NT2/D1 (cell line): ENCODE measurements around the gene PPBP.

ENCODE experiments used
- DNase-seq: peaks from one replicate; pipeline ENCODE4 v3.0.0-alpha.2; 2011; ENCODE audit warnings: low read depth, low spot score
- H3K27me3 ChIP-seq: 2 replicates; pipeline ENCODE4 v1.6.0; 2011; ENCODE audit warnings: mild to moderate bottlenecking; ENCODE audit not compliant: insufficient read length, insufficient read depth
- H3K36me3 ChIP-seq: 2 replicates; pipeline ENCODE4 v1.6.1; 2011; ENCODE audit warnings: mild to moderate bottlenecking, low read length, mixed read lengths; ENCODE audit not compliant: insufficient read depth, insufficient read length
- H3K4me1 ChIP-seq: 2 replicates; pipeline ENCODE4 v1.5.1; 2011; ENCODE audit not compliant: insufficient read depth, insufficient read length
- H3K4me3 ChIP-seq: 2 replicates; pipeline ENCODE4 v1.5.1; 2011; ENCODE audit warnings: low read depth; ENCODE audit not compliant: insufficient read length
- H3K9ac ChIP-seq: 2 replicates; pipeline ENCODE4 v1.6.0; 2011; ENCODE audit warnings: low read depth; ENCODE audit not compliant: insufficient read length
- H3K9me3 ChIP-seq: 2 replicates; pipeline ENCODE4 v1.5.1; 2011; ENCODE audit warnings: mild to moderate bottlenecking, low read length; ENCODE audit not compliant: insufficient read depth
- SUZ12 ChIP-seq: IDR thresholded peaks from 2 replicates; pipeline ENCODE4 v1.6.1; 2011; ENCODE audit not compliant: insufficient read length, insufficient read depth; ENCODE audit errors: extremely low read depth
- YY1 ChIP-seq: IDR thresholded peaks from 2 replicates; pipeline ENCODE4 v1.6.1; 2011; ENCODE audit not compliant: insufficient read length, insufficient read depth
- ZNF274 ChIP-seq: IDR thresholded peaks from 2 replicates; pipeline ENCODE4 v1.6.1; 2011; ENCODE audit warnings: mild to moderate bottlenecking, low read depth, low read length

PPBP gene

DNA sequence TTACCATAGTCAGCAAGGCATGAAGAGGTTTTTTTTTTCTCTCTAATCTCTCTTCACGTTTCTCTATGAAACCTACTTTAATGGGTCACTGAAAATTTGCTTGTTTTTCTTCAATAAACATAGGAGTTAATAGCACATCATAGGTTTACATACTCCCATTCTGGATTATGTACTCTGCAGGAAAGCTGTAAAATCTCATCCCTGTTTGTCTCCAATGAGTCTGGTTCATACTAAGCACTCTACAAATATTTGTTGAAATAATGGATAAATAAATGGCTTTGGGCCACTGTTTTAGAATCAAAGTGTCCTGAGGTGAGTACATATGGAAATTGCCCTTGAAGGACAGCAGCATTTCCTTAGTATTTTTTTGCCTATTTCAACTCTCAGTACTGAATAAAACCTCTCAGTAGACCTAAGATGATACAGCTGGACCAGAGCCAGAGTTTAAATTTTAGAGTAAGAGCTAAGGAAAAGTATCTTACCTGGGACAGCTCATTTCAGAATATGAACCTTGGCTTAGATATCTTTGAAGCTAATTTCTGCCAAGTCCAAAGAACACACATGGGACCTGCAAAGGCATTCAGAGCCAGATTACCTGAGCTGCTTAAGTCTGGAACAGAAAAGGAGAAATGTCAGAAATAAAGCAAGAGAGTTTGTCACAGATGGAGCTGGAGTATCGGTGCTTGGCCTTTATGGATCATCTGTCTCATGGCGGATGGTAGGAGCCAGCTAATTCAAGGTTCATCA, 40.6 kb downstream of the PPBP start:
- Histone ChIP-seq H3K36me3 (no peaks in the 10 kb centered on the region), H3K4me3 (no peak overlapping the region), H3K4me1 (no peaks in the 10 kb centered on the region), H3K27me3 (peaks cover 49% of the 10 kb centered on the region), H3K9ac (no peak overlapping the region), H3K9me3 (no peaks in the 10 kb centered on the region; the same call in 1 of the 2 replicates)
- TF ChIP-seq ZNF274: no peak
- TF ChIP-seq SUZ12: no peak
- TF ChIP-seq YY1: no peak
- no peak for DNase-seq

DNA sequence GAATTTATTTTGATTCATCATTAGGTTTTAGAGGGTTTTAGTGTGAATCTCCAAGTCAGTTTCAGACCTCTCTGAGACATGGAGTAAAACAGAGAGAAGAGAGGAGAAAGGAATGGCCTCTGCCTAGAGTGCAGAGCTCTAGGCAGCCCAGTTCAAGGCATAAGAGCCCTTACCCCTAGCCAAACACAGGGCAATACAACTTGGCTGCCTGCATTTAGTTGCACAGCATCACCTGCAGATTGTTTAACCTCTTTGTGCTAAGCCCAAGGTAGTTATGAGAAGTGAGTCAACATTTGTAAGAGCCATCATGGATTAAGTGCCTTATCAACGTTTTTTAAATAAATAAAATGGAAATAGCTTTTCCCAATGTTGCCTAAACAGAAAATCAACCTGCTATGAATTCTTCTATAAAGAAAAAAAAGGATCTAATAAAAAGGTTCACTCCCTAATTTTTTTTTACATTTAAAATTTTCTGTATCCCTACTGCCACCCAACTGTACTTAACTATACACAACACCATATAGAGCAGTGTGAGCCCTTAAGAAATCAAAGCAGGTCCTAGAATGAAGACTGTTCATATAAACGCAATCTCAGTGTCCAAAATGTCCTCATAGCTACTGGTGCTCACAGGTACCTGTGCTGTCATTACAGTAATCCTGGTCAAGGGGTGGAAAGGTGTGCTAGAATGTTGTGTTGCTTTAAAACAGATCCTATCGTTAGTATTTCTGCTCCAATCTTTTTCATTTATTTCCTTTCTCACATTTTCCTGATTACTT, 42.1 kb downstream of the PPBP start:
- no peak for TF ChIP-seq YY1
- no peak for TF ChIP-seq ZNF274
- TF ChIP-seq SUZ12: no peak

DNA sequence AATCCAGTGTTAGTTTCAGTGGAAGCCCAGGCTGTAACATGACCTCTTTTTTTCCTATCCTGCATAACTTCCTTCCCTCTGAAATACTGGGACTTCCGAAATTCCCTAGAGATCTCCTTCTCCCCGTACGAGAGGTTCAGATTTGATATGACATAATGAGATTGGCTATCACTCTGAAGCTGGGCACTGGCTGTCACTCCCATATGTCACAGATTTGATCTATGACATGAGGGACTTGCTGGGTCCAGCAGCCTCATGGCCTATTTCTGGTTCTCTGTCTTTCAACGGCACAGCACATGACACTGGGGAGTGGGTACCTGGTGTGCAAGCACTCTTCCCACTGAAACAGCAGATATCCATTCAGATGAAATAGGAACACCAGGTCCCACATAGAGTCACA, 42.9 kb downstream of the PPBP start:
- Histone ChIP-seq H3K4me3 (no peak overlapping the region), H3K4me1 (no peaks in the 10 kb centered on the region), H3K27me3 (peaks cover 65% of the 10 kb centered on the region), H3K36me3 (no peaks in the 10 kb centered on the region), H3K9me3 (no peaks in the 10 kb centered on the region; the same call in 1 of the 2 replicates), H3K9ac (no peak overlapping the region)
- TF ChIP-seq YY1 (no peak), ZNF274 (no peak), SUZ12 (no peak)
- DNase-seq: no peak

More for the DNA sequence above, 42.1 kb downstream of the PPBP start:
- Histone ChIP-seq H3K27me3 (peaks cover 65% of the 10 kb centered on the region), H3K9ac (no peak overlapping the region), H3K9me3 (no peaks in the 10 kb centered on the region; the same call in 1 of the 2 replicates), H3K36me3 (no peaks in the 10 kb centered on the region), H3K4me3 (no peak overlapping the region), H3K4me1 (no peaks in the 10 kb centered on the region)
- no peak for DNase-seq

DNA sequence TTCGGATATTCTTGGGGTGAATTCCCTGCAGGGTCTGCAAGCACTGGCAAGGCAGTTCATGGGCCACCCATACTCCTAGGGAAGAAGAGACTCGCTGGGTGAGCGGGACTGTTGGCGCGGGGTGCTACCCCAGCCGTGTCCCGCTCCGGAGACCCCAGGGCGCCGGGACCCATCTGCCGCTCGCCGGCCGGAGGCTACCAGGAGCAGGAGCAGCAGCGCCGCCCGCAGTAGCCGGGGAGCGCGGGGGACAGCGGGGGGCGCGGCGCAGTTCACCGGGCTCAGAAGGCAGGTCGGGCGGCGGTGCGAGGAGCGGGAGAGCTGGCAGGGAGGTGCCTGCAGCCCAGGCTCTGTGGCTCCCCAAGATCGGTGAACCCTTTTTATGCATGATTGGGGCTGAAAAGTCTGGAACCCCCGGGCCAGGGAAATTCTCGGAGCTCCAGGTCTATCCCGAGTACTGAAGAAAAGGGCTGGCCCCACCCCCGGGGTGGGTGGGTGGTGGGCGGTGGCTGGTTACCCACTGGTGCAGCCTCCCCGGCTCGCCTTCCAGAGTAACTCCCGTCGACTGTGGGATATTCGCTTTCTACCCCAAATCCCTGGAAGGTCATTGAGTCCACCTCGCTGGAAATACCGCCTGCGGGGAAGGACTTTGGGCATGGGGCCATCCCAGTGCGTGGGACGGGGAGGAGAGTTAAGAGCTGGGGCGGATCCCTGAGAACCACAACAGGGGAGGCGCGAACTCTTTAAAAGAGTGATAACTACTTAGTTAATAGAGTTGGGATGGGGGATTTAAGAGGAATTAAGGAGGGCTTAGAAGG, 43.7 kb downstream of the PPBP start:
- Histone ChIP-seq H3K4me3 (no peak overlapping the region), H3K4me1 (no peaks in the 10 kb centered on the region), H3K9me3 (no peaks in the 10 kb centered on the region; the same call in 1 of the 2 replicates), H3K27me3 (peaks cover 65% of the 10 kb centered on the region), H3K9ac (no peak overlapping the region), H3K36me3 (no peaks in the 10 kb centered on the region)
- no peak for DNase-seq
- no peak for TF ChIP-seq SUZ12
- no peak for TF ChIP-seq ZNF274
- TF ChIP-seq YY1: no peak

DNA sequence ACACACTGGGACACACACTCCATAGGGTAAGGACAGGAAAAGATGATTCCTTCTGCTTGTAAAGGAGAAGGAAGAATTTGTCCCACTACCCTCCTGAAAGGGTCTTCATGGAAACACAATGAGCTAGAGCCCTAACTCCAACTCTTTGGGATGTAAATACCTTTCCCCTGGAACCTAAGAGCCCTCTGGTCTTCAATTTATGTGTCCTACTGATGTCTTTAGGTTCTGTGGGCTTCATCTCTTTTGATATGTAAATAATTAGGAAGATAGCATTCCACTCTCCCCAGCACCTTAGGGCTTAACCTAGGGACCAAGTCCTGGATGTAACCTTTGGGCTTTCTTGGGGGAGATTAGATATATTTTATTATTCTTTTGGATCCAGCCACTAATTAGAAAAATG, 44.4 kb downstream of the PPBP start:
- Histone ChIP-seq H3K36me3 (no peaks in the 10 kb centered on the region), H3K9ac (no peak overlapping the region), H3K4me3 (no peak overlapping the region), H3K27me3 (peaks cover 65% of the 10 kb centered on the region), H3K9me3 (no peaks in the 10 kb centered on the region; the same call in 1 of the 2 replicates), H3K4me1 (no peaks in the 10 kb centered on the region)
- TF ChIP-seq YY1 (no peak), ZNF274 (no peak), SUZ12 (no peak)
- no peak for DNase-seq

DNA sequence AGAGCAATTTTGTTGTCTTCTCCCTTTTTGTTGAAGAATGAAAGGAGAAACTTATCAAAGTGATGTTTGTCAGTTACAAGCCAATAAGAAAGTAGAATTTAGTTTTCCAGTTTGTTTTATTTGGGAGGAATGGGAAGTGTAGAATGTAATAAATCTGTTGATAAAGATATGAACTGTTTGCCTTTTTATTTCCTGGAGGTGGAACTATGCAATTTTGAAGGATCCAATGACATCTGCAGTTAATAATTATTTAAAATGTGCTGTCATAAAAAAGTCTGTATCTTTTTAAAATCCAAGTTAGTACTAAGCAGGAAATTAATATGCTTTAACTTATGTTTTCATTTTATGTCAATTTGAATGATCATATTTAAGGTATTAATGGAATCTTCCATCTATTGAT, 51.0 kb downstream of the PPBP start:
- Histone ChIP-seq H3K27me3 (peaks cover 11% of the 10 kb centered on the region), H3K4me3 (no peak overlapping the region), H3K9ac (no peak overlapping the region), H3K9me3 (no peaks in the 10 kb centered on the region), H3K4me1 (no peaks in the 10 kb centered on the region), H3K36me3 (no peaks in the 10 kb centered on the region)
- TF ChIP-seq ZNF274: no peak
- TF ChIP-seq SUZ12: no peak
- TF ChIP-seq YY1: no peak
- DNase-seq: no peak
